ENCODE data around the gene ANKRD53. TPM values are rescaled to one million over a fixed set of nuclear protein-coding genes. Genes with fewer than 3 reads are reported as not detected.

ANKRD53 gene
- total and polyA plus RNA-seq, 2 donors (not counting 3 experiments of a cell fraction or from before 2014, with no cell fraction given) = 1.3 to 1.4 TPM

DNA sequence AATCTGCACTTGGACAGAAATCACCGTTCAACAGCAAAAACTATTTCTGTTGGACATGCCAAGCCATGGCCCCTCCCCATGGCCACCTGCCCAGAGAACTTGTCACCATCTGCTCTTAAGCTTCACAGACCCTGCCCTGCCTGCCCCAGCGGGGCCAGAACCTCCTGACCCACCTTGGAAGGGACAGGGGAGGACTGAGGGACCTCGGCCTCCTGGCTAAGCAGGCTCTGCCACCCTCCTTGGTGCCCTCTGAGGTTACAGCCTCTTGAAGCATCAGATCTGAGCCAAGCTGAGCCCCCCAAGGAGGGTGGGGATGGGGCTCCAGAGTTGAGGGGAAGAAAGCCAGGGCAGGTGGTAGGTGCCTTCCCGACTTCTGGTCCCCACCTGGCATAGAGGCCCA lies 9.7 kb downstream of the ANKRD53 start:
- no peaks in the 10 kb centered on the region for H3K27me3 ChIP-seq (ENCODE audit: control insufficient read depth in 2 of 2, insufficient read depth in 2 of 2, low read length in 2 of 2)
- peaks cover 5% of the 10 kb centered on the region for H3K79me2 ChIP-seq (ENCODE audit: control insufficient read depth, insufficient read depth, low read length)
- no peaks in the 10 kb centered on the region for H3K9me3 ChIP-seq (replicated peaks; ENCODE audit: control insufficient read depth, insufficient read depth, low read length)
- H3K4me1 ChIP-seq (ENCODE audit: control insufficient read depth, extremely low read depth, insufficient read depth, low read length) = peaks cover 3% of the 10 kb centered on the region
- no peaks in the 10 kb centered on the region for H4K20me1 ChIP-seq (replicated peaks; ENCODE audit: control insufficient read depth, extremely low read depth, insufficient read depth, low read length)
- ChIA-PET CTCF (interaction anchor here (1.7 kb wide), 1 partner anchor 13 kb away, joined by 5 read pairs; no protein-coding TSS in a partner anchor), POLR2A (no interaction called here)
- no peak for DNase-seq (ENCODE audit: low read depth, low spot score)
- TF ChIP-seq EZH2 (IDR thresholded peaks at IDR 0.05; ENCODE audit: borderline replicate concordance, low read depth, low read length, severe bottlenecking) (no peak), JUN (IDR thresholded peaks at IDR 0.05; ENCODE audit: borderline replicate concordance, insufficient read depth, insufficient read length, low read depth) (no peak), MYC (IDR thresholded peaks at IDR 0.05; ENCODE audit: low read depth, low read length) (no peak), MAX (IDR thresholded peaks at IDR 0.05; ENCODE audit: insufficient read depth, insufficient read length) (no peak), POLR2AphosphoS5 (IDR thresholded peaks at IDR 0.05; ENCODE audit: insufficient read depth, low read depth, low read length) (no peak), FOS (IDR thresholded peaks at IDR 0.05; ENCODE audit: borderline replicate concordance, insufficient read depth, low read length) (no peak), POLR2A (IDR thresholded peaks at IDR 0.05; ENCODE audit: low read depth, low read length) (no peak), GATA2 (IDR thresholded peaks at IDR 0.05; ENCODE audit: insufficient read depth, insufficient read length, low read depth, low read length) (no peak)
- TF ChIP-seq, protein P1, sequence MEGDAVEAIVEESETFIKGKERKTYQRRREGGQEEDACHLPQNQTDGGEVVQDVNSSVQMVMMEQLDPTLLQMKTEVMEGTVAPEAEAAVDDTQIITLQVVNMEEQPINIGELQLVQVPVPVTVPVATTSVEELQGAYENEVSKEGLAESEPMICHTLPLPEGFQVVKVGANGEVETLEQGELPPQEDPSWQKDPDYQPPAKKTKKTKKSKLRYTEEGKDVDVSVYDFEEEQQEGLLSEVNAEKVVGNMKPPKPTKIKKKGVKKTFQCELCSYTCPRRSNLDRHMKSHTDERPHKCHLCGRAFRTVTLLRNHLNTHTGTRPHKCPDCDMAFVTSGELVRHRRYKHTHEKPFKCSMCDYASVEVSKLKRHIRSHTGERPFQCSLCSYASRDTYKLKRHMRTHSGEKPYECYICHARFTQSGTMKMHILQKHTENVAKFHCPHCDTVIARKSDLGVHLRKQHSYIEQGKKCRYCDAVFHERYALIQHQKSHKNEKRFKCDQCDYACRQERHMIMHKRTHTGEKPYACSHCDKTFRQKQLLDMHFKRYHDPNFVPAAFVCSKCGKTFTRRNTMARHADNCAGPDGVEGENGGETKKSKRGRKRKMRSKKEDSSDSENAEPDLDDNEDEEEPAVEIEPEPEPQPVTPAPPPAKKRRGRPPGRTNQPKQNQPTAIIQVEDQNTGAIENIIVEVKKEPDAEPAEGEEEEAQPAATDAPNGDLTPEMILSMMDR (IDR thresholded peaks at IDR 0.05; ENCODE audit: extremely low read depth in 1 of 2, insufficient read depth in 1 of 2, low read depth in 1 of 2, low read length in 2 of 2) = no peak
- no peak overlapping the region for H2AFZ ChIP-seq (ENCODE audit: low read depth, low read length)
- intact Hi-C loops (cut with micrococcal nuclease) (no loop called here), dilution Hi-C loops (cut with MboI; ENCODE audit: extremely low pct_ligation_motif_present, low sequenced_read_pairs) (no loop called here)
- H3K9me1 ChIP-seq (replicated peaks; ENCODE audit: control insufficient read depth, extremely low read depth, insufficient read depth, low read length) = no peaks in the 10 kb centered on the region
- BruUV-seq (replicated peaks) = no TSS peak
- H3K27ac ChIP-seq (ENCODE audit: insufficient read depth, low read depth, low read length) = no peak overlapping the region
- no peak overlapping the region for H3K4me3 ChIP-seq (replicated peaks in 1 of 3; ENCODE audit: insufficient read depth in 1 of 3, low read depth in 1 of 3, low read length in 3 of 3)
- H3K4me2 ChIP-seq (ENCODE audit: insufficient read depth, low read length) = no peak overlapping the region
- peaks cover 4 to 28% of the 10 kb centered on the region in 2 experiments for H3K36me3 ChIP-seq (ENCODE audit: control insufficient read depth in 2 of 2, extremely low read depth in 1 of 2, insufficient read depth in 2 of 2, low read length in 2 of 2)
- no peak for FAIRE-seq
- H3K9ac ChIP-seq (replicated peaks; ENCODE audit: extremely low read depth, insufficient read depth, low read length) = no peak overlapping the region

Data from endothelial cell of umbilical vein (primary cell).